Bronchial epithelial cell (primary cell): Measurements from ENCODE around the gene ANK2. TPM values are rescaled to one million over a fixed set of nuclear protein-coding genes. Genes with fewer than 3 reads are reported as not detected.

Experiments used
- DNase-seq: peaks from one replicate; pipeline ENCODE4 v3.0.0-alpha.2; 2010; ENCODE audit warnings: low read depth
- FAIRE-seq: peaks from 2 replicates; lab custom pipeline; 2011; peaks lifted over from hg19 to GRCh38; lab: Jason Lieb, UNC
- H3K27me3 ChIP-seq: 2 replicates; pipeline ENCODE4 v1.5.1; 2011; ENCODE audit warnings: low read length; ENCODE audit not compliant: control insufficient read depth, insufficient read depth
- H3K36me3 ChIP-seq: 2 replicates; pipeline ENCODE4 v1.5.1; 2011; ENCODE audit warnings: low read length; ENCODE audit not compliant: control insufficient read depth, insufficient read depth
- H3K4me3 ChIP-seq: 2 replicates; pipeline ENCODE4 v1.5.1; 2011; ENCODE audit warnings: mild to moderate bottlenecking, low read depth, low read length, control low read depth
- CTCF ChIP-seq: IDR thresholded peaks from 2 replicates; pipeline ENCODE4 v1.5.1; 2011; ENCODE audit warnings: mild to moderate bottlenecking, moderate library complexity, low read length, control low read depth, inconsistent platforms; ENCODE audit not compliant: insufficient read depth, severe bottlenecking
- total RNA-seq: library from RNA; depleted of rRNA; stranded (reverse); fragments of >200 nt; gene quantifications from 2 replicates; pipeline ENCODE4 v1.2.1, GENCODE V29; 2014

Gene ANK2
- total RNA-seq, 1 donor from 2014 or later = 2.6 TPM

DNA sequence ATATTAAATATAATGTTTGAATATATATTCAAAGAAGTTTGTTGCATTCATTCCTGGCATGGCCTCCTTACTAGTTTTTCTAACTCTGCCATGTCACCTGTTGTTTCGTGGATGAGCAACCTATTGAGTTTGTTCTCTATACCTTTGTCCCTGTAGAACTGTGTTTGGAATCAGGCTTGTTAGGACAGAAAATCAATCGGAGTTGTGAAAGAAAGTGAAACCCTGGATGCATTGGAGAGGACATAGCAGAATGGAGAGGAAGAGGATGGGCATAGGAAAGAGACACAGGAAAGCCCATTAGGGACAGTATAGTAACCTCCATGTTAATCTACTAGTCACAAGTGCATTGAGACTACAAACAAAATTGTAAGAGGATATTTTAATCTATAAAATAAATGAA lies 31.2 kb downstream of the ANK2 start:
- DNase-seq (no peak), FAIRE-seq (no peak)
- Histone ChIP-seq H3K27me3 (no peaks in the 10 kb centered on the region), H3K36me3 (no peaks in the 10 kb centered on the region), H3K4me3 (no peak overlapping the region)
- no peak for TF ChIP-seq CTCF

DNA sequence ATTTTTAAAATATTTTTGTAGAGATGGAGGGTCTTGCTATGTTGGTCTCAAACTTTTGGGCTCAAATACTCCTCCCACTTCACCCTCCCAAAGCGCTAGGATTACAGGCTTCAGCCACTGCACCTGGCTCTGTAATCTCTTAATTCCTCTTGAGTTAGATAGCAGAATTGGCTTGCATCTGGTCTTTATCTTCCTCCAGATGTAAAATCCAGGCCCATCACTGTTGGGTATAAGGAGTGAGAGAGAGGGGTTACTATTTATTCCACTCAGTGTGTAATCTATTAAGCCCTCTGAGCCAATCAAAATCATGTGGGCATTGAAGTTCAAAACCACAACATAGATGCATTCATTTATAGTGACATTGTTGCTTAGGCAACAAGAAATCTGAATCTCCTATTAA lies 33.9 kb downstream of the ANK2 start:
- FAIRE-seq (no peak), DNase-seq (no peak)
- no peaks in the 10 kb centered on the region for H3K36me3 ChIP-seq
- no peak for TF ChIP-seq CTCF
- H3K27me3 ChIP-seq = no peaks in the 10 kb centered on the region
- no peak overlapping the region for H3K4me3 ChIP-seq

GRCh38 chr4:113086172-113086695 lies 36.8 kb downstream of the ANK2 start:
- H3K36me3 ChIP-seq = no peaks in the 10 kb centered on the region
- H3K4me3 ChIP-seq = no peak overlapping the region
- FAIRE-seq = no peak
- no peaks in the 10 kb centered on the region for H3K27me3 ChIP-seq
- no peak for TF ChIP-seq CTCF
- no peak for DNase-seq

DNA sequence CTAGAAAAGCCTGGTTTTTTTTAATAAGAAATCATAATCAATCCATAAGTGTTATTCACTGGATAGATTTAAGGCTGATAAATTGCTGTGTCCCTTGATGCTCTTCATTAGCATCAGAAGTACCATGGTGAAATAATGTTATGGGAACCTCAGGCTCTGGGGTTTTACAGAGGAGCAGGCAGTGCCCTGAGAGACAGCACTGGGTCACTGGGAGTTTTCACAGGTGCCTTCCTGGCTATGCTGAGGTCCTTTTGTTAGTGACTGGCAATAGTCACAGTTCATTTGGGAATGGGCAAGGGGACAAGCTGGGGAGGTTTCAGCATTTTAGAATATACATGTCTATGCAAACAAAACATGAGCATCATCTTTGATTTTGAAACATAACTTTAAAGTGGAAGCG lies 38.6 kb downstream of the ANK2 start:
- H3K4me3 ChIP-seq = no peak overlapping the region
- FAIRE-seq = no peak
- no peak for DNase-seq

GRCh38 chr4:113090954-113091353 lies 41.5 kb downstream of the ANK2 start:
- Histone ChIP-seq H3K27me3 (no peaks in the 10 kb centered on the region), H3K4me3 (no peak overlapping the region), H3K36me3 (no peaks in the 10 kb centered on the region)
- DNase-seq (no peak), FAIRE-seq (no peak)
- TF ChIP-seq CTCF = no peak

More for the DNA sequence above, 38.6 kb downstream of the ANK2 start:
- Histone ChIP-seq H3K36me3 (no peaks in the 10 kb centered on the region), H3K27me3 (no peaks in the 10 kb centered on the region)
- TF ChIP-seq CTCF = no peak

- no peak overlapping the region for H3K4me3 ChIP-seq
- no peaks in the 10 kb centered on the region for H3K27me3 ChIP-seq
- FAIRE-seq (no peak), DNase-seq (no peak)
- no peak for TF ChIP-seq CTCF
- no peaks in the 10 kb centered on the region for H3K36me3 ChIP-seq
These were observed 44.9 kb downstream of the ANK2 start for GRCh38 chr4:113094331-113094730.
